Measurements from ENCODE around the gene HMGXB3.

HMGXB3 gene

DNA sequence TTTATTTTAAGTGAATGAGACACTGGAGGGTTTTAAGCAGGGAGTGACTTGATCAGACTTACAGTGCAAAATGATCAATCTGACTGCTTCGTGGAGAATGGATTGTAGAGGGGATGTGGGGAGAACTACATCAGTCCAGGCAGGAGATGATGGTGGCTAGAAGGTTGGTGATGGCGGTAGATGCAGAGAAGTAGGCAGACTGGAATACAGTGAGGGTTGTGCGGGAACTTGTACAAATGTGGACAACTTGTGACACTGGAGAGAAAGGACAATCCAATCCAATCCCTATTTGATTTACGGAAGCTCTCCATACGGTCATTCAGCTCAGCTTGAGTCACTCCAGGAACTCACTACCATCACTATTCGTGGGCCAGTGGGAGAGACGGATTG lies 678 bp upstream of the HMGXB3 start:
- Histone ChIP-seq H3K36me3 (peaks cover 36% of the 10 kb centered on the region), H3K27ac (peak overlapping the region; percentile 97), H3K9me3 (no peaks in the 10 kb centered on the region), H3K27me3 (no peaks in the 10 kb centered on the region), H3K9ac (peak overlapping the region; percentile 97), H4K20me1 (peaks cover 41% of the 10 kb centered on the region), H3K4me2 (peak overlapping the region; percentile 86), H3K4me3 (peak overlapping the region; percentile 97), H3K4me1 (peaks cover 27% of the 10 kb centered on the region)
- TF ChIP-seq Cebpa-rat (IDR thresholded peaks at IDR 0.05): no peak

GRCh38 chr5:150000990-150001659 lies 586 bp downstream of the HMGXB3 start:
- Histone ChIP-seq H3K4me3 (peak overlapping the region; percentile 97), H3K36me3 (peaks cover 36% of the 10 kb centered on the region), H3K4me2 (peak overlapping the region; percentile 86), H3K9ac (peak overlapping the region; percentile 97), H3K27ac (peak overlapping the region; percentile 97), H3K4me1 (peaks cover 27% of the 10 kb centered on the region), H3K9me3 (no peaks in the 10 kb centered on the region), H3K27me3 (no peaks in the 10 kb centered on the region), H4K20me1 (peaks cover 51% of the 10 kb centered on the region)
- TF ChIP-seq Cebpa-rat (IDR thresholded peaks at IDR 0.05): no peak

GRCh38 chr5:150001660-150002486 lies 1.3 kb downstream of the HMGXB3 start:
- Histone ChIP-seq H3K4me3 (peak overlapping the region; percentile 97), H3K9ac (peak overlapping the region; percentile 97), H4K20me1 (peaks cover 58% of the 10 kb centered on the region), H3K4me1 (peaks cover 27% of the 10 kb centered on the region), H3K27ac (peak overlapping the region; percentile 97), H3K9me3 (no peaks in the 10 kb centered on the region), H3K4me2 (peak overlapping the region; percentile 86), H3K27me3 (no peaks in the 10 kb centered on the region), H3K36me3 (peaks cover 42% of the 10 kb centered on the region)
- no peak for TF ChIP-seq Cebpa-rat (IDR thresholded peaks at IDR 0.05)

DNA sequence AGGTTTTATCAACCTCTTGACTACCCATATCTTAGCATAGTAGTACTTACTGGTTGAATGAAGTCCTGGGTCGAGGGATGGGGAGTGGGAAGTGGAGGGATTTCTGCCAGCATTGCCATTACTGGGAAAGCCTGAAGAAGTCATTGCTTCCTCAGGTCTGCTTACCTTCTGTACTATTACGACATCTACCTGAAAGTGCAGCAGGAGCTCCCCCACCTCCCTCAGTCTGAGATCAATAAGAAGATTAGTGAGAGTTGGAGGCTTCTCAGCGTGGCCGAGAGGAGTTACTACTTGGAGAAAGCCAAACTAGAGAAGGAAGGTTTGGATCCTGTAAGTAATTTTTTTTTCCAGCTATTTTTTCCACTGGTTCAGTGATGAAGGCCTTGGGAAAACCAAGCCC lies 5.8 kb downstream of the HMGXB3 start:
- no peak for TF ChIP-seq Cebpa-rat (IDR thresholded peaks at IDR 0.05)
- no peak overlapping the region for H3K9ac ChIP-seq
- no peak overlapping the region for H3K27ac ChIP-seq
- H3K4me3 ChIP-seq: no peak overlapping the region
- peaks cover 23% of the 10 kb centered on the region for H3K4me1 ChIP-seq
- H4K20me1 ChIP-seq: peaks cover 94% of the 10 kb centered on the region
- H3K27me3 ChIP-seq: no peaks in the 10 kb centered on the region
- H3K36me3 ChIP-seq: peaks cover 87% of the 10 kb centered on the region
- no peak overlapping the region for H3K4me2 ChIP-seq
- H3K9me3 ChIP-seq: no peaks in the 10 kb centered on the region

- H3K9ac ChIP-seq: no peak overlapping the region
- H3K27me3 ChIP-seq: no peaks in the 10 kb centered on the region
- H3K4me1 ChIP-seq: peaks cover 20% of the 10 kb centered on the region
- peaks cover 94% of the 10 kb centered on the region for H3K36me3 ChIP-seq
- H3K4me3 ChIP-seq: no peak overlapping the region
- H4K20me1 ChIP-seq: peaks cover 87% of the 10 kb centered on the region
- no peaks in the 10 kb centered on the region for H3K9me3 ChIP-seq
- H3K4me2 ChIP-seq: no peak overlapping the region
- no peak for TF ChIP-seq Cebpa-rat (IDR thresholded peaks at IDR 0.05)
- H3K27ac ChIP-seq: no peak overlapping the region
These were observed 6.5 kb downstream of the HMGXB3 start for GRCh38 chr5:150007050-150007449.

- Histone ChIP-seq H3K4me2 (no peak overlapping the region), H4K20me1 (peaks cover 59% of the 10 kb centered on the region), H3K9ac (no peak overlapping the region), H3K36me3 (peaks cover 100% of the 10 kb centered on the region), H3K27ac (no peak overlapping the region), H3K9me3 (peaks cover 12% of the 10 kb centered on the region), H3K4me3 (no peak overlapping the region), H3K27me3 (no peaks in the 10 kb centered on the region), H3K4me1 (peaks cover 6% of the 10 kb centered on the region)
- TF ChIP-seq Cebpa-rat (IDR thresholded peaks at IDR 0.05): no peak
These were observed 9.3 kb downstream of the HMGXB3 start for GRCh38 chr5:150009671-150010387.

DNA sequence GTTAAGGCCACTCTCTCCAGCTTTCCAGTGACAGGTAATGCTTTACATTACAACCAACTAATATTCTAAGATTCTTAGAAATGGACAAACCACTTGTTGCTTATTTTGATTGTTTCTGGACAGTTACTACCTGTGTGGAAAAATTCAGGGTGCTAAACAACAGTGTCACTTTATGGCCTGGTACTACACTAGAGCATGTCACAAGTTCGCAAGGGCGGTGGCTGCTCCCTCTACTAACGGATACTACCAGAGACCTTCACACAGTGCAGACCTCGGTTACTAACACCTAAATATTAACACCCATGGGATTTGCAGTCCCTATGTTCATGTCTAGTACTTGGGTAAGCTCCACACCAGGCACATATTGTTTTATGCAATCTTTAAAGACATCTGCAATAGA lies 13.4 kb downstream of the HMGXB3 start:
- Histone ChIP-seq H3K4me1 (no peaks in the 10 kb centered on the region), H3K27ac (no peak overlapping the region), H3K9me3 (peaks cover 29% of the 10 kb centered on the region), H3K36me3 (peaks cover 97% of the 10 kb centered on the region), H3K9ac (no peak overlapping the region), H3K4me3 (no peak overlapping the region), H4K20me1 (peaks cover 20% of the 10 kb centered on the region; the same call in 1 of the 2 replicates), H3K4me2 (no peak overlapping the region), H3K27me3 (no peaks in the 10 kb centered on the region)
- no peak for TF ChIP-seq Cebpa-rat (IDR thresholded peaks at IDR 0.05)

- Histone ChIP-seq H3K9me3 (peaks cover 29% of the 10 kb centered on the region), H4K20me1 (peaks cover 15% of the 10 kb centered on the region; the same call in 1 of the 2 replicates), H3K4me1 (no peaks in the 10 kb centered on the region), H3K4me2 (no peak overlapping the region), H3K27ac (no peak overlapping the region), H3K4me3 (no peak overlapping the region), H3K9ac (no peak overlapping the region), H3K27me3 (no peaks in the 10 kb centered on the region), H3K36me3 (peaks cover 97% of the 10 kb centered on the region)
- TF ChIP-seq Cebpa-rat (IDR thresholded peaks at IDR 0.05): no peak
These were observed 13.9 kb downstream of the HMGXB3 start for GRCh38 chr5:150014456-150014855.

- Histone ChIP-seq H3K4me3 (peak overlapping the region; percentile 22; the same call in 1 of the 2 replicates), H3K9me3 (peaks cover 29% of the 10 kb centered on the region), H4K20me1 (peaks cover 8% of the 10 kb centered on the region; the same call in 1 of the 2 replicates), H3K9ac (no peak overlapping the region), H3K27ac (no peak overlapping the region), H3K4me2 (no peak overlapping the region), H3K27me3 (no peaks in the 10 kb centered on the region), H3K36me3 (peaks cover 97% of the 10 kb centered on the region), H3K4me1 (no peaks in the 10 kb centered on the region)
- no peak for TF ChIP-seq Cebpa-rat (IDR thresholded peaks at IDR 0.05)
These were observed 14.9 kb downstream of the HMGXB3 start for GRCh38 chr5:150015415-150015814.
